Chondrocyte (in vitro differentiated cells): Measurements from ENCODE around the gene FAM156B. TPM values are rescaled to one million over a fixed set of nuclear protein-coding genes. Genes with fewer than 3 reads are reported as not detected.
"Not testable (repeated sequence)": the region's sequence is repeated elsewhere in the genome, so short reads cannot be mapped to it uniquely, and the experiment has no call there.

Source experiments
- DNase-seq: peaks from one replicate; pipeline ENCODE4 v3.0.0; 2021; ENCODE audit warnings: mixed read lengths, low spot score
- H3K27ac Mint-ChIP-seq: one replicate; pipeline ENCODE4 v1.8.0; 2021; ENCODE audit warnings: mild to moderate bottlenecking, moderate library complexity, mixed read lengths; ENCODE audit not compliant: unreplicated experiment
- H3K27me3 Mint-ChIP-seq: 2 replicates; pipeline ENCODE4 v1.8.0; 2021; ENCODE audit warnings: low read depth, mixed read lengths
- H3K36me3 Mint-ChIP-seq: 2 replicates; pipeline ENCODE4 v1.8.0; 2021; ENCODE audit warnings: low read depth, mixed read lengths
- H3K4me1 Mint-ChIP-seq: 2 replicates; pipeline ENCODE4 v1.8.0; 2021; ENCODE audit warnings: low read depth, mild to moderate bottlenecking, mixed read lengths
- H3K4me3 Mint-ChIP-seq: one replicate; pipeline ENCODE4 v1.8.0; 2021; ENCODE audit warnings: mild to moderate bottlenecking, moderate library complexity, mixed read lengths; ENCODE audit not compliant: unreplicated experiment
- H3K9me3 Mint-ChIP-seq: 2 replicates; pipeline ENCODE4 v1.8.0; 2021; ENCODE audit warnings: low read depth, mixed read lengths
- total RNA-seq: library from RNA; stranded (reverse); gene quantifications from 3 replicates; pipeline ENCODE4 v1.2.1, GENCODE V29; 2021
- TF ChIP-seq, protein P1 (sequence below): fragments of 200-600 bp; sonication (generic); IDR thresholded peaks from 2 replicates; pipeline ENCODE4 v1.5.0; 2021; ENCODE audit warnings: antibody characterized with exemption, mild to moderate bottlenecking, moderate library complexity

FAM156B gene
- total RNA-seq, 1 donor from 2014 or later, result 18.0 TPM

DNA sequence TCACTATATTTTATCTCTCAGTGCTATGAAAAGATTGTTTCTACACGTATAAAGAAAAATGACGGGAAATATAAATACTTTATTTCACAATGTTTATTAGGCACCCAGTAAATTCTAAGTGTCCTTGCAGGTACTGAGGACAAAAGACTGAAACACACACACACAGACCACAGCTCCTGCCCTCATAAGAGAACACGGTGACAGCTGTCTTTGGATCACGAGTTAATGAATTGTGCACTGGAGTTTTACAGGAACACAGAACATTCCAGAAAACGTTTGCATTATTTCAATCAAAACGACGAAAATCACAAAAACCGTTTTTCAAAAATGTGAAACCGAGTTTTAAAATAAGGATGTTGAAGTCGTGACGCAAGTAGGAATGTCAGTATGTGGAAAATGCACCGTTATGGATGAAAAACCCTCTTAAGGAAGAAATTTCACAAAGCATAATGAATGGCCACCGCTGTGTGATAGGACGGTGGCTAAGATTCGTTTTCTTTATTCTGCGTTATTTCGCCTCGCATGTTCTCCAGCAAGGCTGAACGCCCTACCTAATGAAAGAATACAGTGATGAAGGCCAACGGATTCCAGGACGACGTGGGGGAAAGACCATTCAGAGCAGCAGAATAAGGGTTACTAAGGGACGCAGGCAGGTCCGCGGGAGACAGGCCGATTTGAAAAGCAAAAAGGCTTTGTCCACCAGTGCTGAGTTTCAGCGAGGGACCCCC, 37.0 kb downstream of the FAM156B start:
- TF ChIP-seq, protein P1, sequence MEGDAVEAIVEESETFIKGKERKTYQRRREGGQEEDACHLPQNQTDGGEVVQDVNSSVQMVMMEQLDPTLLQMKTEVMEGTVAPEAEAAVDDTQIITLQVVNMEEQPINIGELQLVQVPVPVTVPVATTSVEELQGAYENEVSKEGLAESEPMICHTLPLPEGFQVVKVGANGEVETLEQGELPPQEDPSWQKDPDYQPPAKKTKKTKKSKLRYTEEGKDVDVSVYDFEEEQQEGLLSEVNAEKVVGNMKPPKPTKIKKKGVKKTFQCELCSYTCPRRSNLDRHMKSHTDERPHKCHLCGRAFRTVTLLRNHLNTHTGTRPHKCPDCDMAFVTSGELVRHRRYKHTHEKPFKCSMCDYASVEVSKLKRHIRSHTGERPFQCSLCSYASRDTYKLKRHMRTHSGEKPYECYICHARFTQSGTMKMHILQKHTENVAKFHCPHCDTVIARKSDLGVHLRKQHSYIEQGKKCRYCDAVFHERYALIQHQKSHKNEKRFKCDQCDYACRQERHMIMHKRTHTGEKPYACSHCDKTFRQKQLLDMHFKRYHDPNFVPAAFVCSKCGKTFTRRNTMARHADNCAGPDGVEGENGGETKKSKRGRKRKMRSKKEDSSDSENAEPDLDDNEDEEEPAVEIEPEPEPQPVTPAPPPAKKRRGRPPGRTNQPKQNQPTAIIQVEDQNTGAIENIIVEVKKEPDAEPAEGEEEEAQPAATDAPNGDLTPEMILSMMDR, result no peak
- no peak for DNase-seq
- Mint-ChIP-seq H3K27me3 (no peaks in the 10 kb centered on the region), H3K36me3 (no peaks in the 10 kb centered on the region), H3K27ac (peak overlapping the region; percentile 100), H3K4me1 (peaks cover 15% of the 10 kb centered on the region), H3K9me3 (no peaks in the 10 kb centered on the region), H3K4me3 (peak overlapping the region; percentile 79)

DNA sequence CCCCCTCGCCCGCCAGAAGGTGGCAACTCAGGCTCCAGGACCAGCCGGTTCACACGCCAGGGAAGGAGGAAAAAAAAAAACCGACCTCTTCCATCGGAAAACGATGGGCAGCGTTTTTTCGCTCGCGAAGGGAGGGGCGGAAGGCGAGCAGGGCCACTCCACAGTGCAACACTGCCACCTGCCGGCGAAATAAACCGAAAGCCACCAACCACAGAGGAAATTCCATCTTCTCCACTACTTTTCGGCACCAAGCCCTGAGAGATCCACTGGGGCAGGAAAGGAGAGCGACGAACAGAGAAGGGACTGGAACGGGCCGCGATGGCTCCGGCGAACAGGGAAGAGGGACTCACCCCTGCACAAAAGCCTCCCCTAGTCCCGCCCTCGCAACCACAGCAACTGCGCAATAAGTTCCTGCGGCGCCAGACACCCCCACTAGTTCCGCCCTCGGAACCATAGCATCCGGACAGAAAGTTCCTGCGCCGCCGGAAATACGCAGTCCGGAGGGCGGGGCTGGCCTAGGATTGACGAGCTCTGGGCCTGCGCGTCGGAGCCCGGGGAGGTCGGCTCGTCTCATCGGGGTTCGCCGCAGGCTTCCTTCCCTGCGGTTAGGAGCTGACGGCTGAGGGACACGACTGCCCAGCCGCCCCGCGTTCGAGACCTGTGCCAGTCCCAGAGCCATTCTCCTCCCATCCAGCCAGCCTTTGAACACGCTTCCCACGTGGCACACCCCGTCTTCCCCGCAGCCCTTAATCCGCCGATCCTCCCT, 37.8 kb downstream of the FAM156B start:
- TF ChIP-seq, protein P1, result peak; percentile 87
- Mint-ChIP-seq H3K27ac (peak overlapping the region; percentile 100), H3K27me3 (no peaks in the 10 kb centered on the region), H3K36me3 (no peaks in the 10 kb centered on the region), H3K4me1 (peaks cover 15% of the 10 kb centered on the region), H3K4me3 (peak overlapping the region; percentile 79), H3K9me3 (no peaks in the 10 kb centered on the region)
- DNase-seq, result peak; percentile 96

DNA sequence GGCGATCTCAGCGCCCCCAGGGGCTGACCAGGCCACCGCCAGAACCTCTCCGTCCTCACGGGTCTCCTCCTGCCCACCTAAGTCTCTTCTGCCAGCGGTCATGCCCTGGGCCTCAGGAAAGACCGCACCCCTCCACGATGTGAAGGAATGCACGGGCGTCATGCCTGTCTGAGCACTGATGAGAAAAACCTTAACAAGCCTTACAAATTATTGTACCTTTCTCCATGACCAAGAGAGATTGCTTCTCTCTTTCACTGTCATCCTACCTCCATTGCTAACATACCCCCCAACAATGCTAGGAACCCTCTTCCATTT, 38.3 kb downstream of the FAM156B start:
- not testable (repeated sequence) for DNase-seq

DNA sequence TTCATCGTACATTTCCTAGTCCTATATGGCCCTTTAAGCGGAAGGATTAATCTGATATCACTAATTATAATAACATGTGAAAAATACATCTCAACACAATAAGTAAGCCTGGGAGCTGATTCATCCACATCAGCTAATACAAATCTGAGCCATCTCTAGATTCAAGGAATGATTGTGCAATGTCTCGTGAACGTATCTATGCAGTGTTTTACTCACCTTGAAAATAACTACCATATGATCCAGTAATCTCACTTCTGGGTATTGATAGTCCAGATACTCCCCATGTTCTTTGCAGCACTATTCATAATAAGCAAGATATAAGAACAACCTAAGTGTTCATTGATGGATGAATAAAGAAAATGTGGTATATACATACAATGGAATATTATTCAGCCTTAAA, 43.6 kb downstream of the FAM156B start:
- not testable (repeated sequence) for H3K9me3 Mint-ChIP-seq, H3K4me3 Mint-ChIP-seq, DNase-seq, H3K27me3 Mint-ChIP-seq, H3K27ac Mint-ChIP-seq, H3K4me1 Mint-ChIP-seq, H3K36me3 Mint-ChIP-seq

More for the DNA sequence above, 38.3 kb downstream of the FAM156B start:
- not testable (repeated sequence) for H3K9me3 Mint-ChIP-seq, H3K27me3 Mint-ChIP-seq, H3K36me3 Mint-ChIP-seq
- Mint-ChIP-seq H3K4me1 (peaks cover 15% of the 10 kb centered on the region), H3K4me3 (peak overlapping the region; percentile 79), H3K27ac (peak overlapping the region; percentile 100)

DNA sequence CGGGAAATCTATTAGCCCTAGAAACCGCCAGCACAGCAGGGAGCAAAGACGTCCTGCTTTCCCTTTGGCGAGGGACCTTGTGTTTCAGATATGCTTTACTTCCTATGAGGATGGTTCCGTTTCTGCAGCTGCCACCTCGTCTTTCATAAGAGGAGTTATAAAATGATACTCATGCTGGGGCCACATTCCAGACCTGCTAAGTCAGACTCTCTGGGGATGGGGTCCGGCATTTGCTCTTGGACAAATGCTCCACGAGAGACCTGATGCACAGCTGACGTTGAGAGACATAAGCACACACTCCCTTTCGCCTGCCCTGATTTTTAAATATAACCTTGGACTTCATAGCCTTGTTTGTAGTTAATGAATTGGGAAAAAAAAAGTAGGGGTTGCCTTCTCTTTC, 44.6 kb downstream of the FAM156B start:
- not testable (repeated sequence) for DNase-seq, H3K9me3 Mint-ChIP-seq, H3K27ac Mint-ChIP-seq, H3K36me3 Mint-ChIP-seq, H3K4me3 Mint-ChIP-seq, H3K27me3 Mint-ChIP-seq, H3K4me1 Mint-ChIP-seq

DNA sequence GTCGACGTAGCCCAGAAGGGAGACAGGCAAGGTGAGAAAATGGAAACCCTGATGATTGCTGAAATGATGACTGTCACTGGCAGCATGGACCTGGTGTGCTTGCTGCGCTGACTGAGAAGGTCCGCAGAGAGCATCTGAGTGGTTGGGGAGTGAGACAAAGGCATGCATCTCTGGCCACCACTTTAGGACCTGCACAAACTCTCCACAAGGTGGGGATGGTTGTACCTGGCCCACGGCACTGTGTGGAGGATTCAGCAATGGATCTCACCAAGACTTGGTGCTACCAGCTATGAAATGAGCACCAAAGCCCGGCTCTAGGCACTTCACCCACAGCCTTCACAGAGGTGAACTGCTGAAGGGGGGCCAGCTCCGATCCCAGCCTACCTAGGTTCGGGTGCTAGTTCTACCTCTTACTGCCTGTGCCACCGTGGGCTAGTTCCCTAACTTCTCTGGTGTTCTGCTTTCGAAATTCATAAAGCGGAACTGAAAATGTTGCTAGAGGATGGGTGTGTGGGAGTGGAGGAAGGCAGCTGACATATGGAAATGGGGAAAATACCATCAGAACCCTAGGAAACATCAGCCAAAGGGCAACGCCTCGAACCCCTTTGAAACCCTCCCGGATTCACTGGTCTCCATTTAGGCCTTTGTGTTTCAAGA, 48.8 kb downstream of the FAM156B start:
- H3K36me3 Mint-ChIP-seq, H3K27me3 Mint-ChIP-seq, H3K4me3 Mint-ChIP-seq, DNase-seq, H3K9me3 Mint-ChIP-seq, H3K27ac Mint-ChIP-seq, H3K4me1 Mint-ChIP-seq: not testable (repeated sequence)

DNA sequence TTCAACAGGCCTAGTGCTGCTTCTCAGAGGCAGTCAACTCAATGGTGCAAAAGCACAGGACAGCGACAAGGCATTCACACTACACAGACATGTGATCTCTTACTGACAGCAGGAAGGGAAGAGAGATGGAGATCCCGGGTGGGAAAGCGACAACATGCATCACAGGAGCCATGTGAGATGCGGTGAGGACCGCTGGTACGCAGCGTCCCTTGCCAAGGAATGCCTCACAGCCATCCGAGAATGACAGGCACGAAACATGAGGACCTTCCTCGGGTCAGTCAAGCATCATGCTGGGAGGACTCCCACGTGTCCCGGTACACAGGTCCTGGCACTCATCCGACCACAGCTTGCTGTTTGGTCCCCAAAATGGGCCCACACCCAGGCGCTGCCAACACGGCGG, 50.4 kb downstream of the FAM156B start:
- not testable (repeated sequence) for H3K27me3 Mint-ChIP-seq, H3K9me3 Mint-ChIP-seq, H3K4me1 Mint-ChIP-seq, H3K27ac Mint-ChIP-seq, H3K36me3 Mint-ChIP-seq, DNase-seq, H3K4me3 Mint-ChIP-seq

DNA sequence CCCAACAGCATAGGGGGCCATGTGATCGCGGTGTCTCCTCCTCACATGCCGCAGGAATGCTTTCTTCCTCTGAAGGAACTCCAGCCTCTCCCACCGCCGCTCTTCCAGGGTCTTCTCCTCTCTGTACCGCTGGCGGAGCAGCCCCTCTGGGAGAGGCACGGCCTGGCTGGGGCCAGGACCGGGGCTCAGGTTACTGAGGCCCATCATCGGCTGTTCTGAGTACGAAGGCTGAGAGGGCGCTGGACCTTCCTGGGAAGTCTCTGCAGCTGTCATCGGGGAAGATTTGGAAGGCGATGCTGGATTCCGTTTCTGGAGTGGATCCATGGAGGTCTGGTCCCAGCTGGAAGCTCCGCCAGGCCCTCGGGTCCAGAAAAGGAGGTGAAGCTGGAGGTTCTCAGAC, 51.1 kb downstream of the FAM156B start:
- not testable (repeated sequence) for H3K27me3 Mint-ChIP-seq, DNase-seq, H3K27ac Mint-ChIP-seq, H3K36me3 Mint-ChIP-seq, H3K4me3 Mint-ChIP-seq, H3K9me3 Mint-ChIP-seq, H3K4me1 Mint-ChIP-seq

DNA sequence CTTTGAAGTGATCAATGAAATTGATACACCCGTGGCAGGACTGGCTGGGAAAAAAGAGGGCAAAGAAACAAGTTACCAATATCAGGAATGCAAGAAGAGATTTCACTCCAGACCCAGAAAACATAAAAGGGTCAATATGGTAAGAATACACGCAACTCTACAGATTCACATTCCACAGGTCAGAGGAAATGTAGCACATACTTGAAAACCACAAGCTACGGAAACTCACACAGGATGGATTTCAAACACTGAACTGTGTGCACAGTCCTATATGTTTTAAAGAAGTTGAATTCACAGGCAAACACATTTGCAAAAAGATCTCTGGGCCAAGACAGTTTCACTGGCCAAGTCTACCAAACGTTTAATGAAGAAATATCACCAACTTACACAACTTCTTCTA, 52.2 kb downstream of the FAM156B start:
- H3K36me3 Mint-ChIP-seq, H3K27ac Mint-ChIP-seq, H3K4me3 Mint-ChIP-seq, H3K4me1 Mint-ChIP-seq, DNase-seq, H3K27me3 Mint-ChIP-seq, H3K9me3 Mint-ChIP-seq: not testable (repeated sequence)

DNA sequence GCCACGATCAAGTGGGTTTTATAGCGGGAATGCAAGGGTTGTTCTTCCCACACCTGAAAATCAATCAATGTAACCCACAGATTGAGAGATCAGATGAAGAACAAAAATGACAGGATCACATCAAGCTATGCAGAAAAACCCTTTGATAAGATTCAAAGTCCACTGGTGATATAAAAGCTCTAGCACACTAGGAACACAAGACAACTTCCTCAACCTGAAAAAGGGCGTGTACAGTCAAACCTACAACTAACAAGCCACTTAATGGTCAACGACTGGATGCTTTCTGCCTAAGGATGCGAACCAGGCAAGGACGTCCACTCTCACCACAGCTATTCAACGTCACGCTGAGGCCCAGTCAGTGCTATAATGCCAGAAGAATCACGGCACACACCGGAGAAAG, 52.8 kb downstream of the FAM156B start:
- not testable (repeated sequence) for H3K4me1 Mint-ChIP-seq, H3K27ac Mint-ChIP-seq, H3K4me3 Mint-ChIP-seq, H3K9me3 Mint-ChIP-seq, DNase-seq, H3K36me3 Mint-ChIP-seq, H3K27me3 Mint-ChIP-seq
